Activated T-cell treated with anti-CD3 and anti-CD28 coated beads, Interleukin-2, amount 50 U/mL, for 72 hours (primary cell): ENCODE measurements around the gene ZDHHC14. TPM values are rescaled to one million over a fixed set of nuclear protein-coding genes. Genes with fewer than 3 reads are reported as not detected.
"Not testable (repeated sequence)": the region's sequence is repeated elsewhere in the genome, so short reads cannot be mapped to it uniquely, and the experiment has no call there.

Experiments used
- ATAC-seq, 2 donors: fragments of 150-1000 bp; cut with Tn5 transposase; replicated peaks in 1 of 2; 2 replicates each; pipeline ENCODE4 v1.10.0; 2021; ENCODE audit warnings: moderate library complexity in 2 of 2, mild to moderate bottlenecking in 1 of 2
- DNase-seq, 2 donors: peaks; one replicate each; pipeline ENCODE4 v3.0.0; 2021 to 2022; ENCODE audit warnings: mixed read lengths in 1 of 2
- H3K27ac Mint-ChIP-seq: one replicate; pipeline ENCODE4 v1.8.0; 2022; ENCODE audit warnings: mild to moderate bottlenecking, moderate library complexity, mixed read lengths
- H3K27me3 Mint-ChIP-seq: one replicate; pipeline ENCODE4 v1.8.0; 2022; ENCODE audit warnings: low read depth, mixed read lengths
- H3K36me3 Mint-ChIP-seq, 2 donors: one replicate each; pipeline ENCODE4 v1.8.0; 2022; ENCODE audit warnings: mixed read lengths in 2 of 2, mild to moderate bottlenecking in 1 of 2; ENCODE audit not compliant: insufficient read depth in 2 of 2
- H3K4me1 Mint-ChIP-seq: one replicate; pipeline ENCODE4 v1.8.0; 2022; ENCODE audit warnings: low read depth, mixed read lengths
- H3K4me3 Mint-ChIP-seq, 2 donors: one replicate each; pipeline ENCODE4 v1.8.0; 2022; ENCODE audit warnings: mild to moderate bottlenecking in 2 of 2, mixed read lengths in 2 of 2, moderate library complexity in 2 of 2
- H3K9me3 Mint-ChIP-seq, 2 donors: one replicate each; pipeline ENCODE4 v1.8.0; 2022; ENCODE audit warnings: mixed read lengths in 2 of 2
- total RNA-seq, 2 donors: library from RNA; stranded (reverse); gene quantifications; one replicate each; pipeline ENCODE4 v1.2.3, GENCODE V29; 2022

Gene ZDHHC14
- 10 to 100 TPM; 10.3 to 15.4 TPM for total RNA-seq

DNA sequence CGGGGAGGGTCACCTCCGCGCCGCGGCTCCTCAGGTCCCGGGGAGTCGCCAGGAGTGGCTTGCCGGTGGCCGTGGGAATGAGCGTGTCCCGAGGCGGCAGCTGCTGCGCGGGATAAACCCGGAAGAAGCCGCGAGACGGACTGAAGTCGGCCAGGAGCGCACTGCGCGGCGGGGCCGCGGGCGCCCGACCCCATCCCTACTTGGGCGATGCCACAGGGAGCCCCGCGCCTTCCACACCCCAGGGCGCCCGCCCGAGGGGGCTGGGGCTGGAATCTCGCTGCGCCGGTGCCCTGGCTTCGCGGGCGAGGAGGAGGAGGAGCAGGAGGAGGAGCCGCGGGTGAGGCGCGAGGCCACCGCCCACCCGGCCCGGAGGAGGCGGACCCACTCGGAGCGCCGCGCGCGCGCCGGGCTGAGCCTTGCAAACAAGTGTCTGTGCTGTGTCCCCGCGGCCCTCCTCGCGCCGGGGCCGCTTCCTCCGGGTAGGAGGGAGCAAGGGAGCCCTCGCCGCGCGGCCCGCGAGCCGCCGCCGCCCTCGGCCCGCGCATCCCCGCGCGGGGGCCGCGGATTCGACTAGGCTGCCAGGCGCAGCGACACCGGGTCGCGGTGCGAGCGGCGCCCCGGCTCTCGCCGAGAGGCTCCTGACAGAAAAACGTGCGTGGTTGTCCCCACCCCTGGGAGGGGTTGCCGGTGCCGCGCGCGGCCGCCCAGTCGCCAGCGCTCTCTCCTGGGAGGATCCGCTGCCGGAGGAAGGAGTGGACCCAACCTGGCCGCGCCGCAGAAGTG, at the start of gene ZDHHC14:
ZDHHC14 (plus strand) TSS at position 412 of the 783 bp plus-strand sequence.
- peaks cover 50% of the 10 kb centered on the region for H3K4me1 Mint-ChIP-seq
- ATAC-seq = peak; percentile 78 to 79
- peak; percentile 91 to 93 for DNase-seq
- peak within 1 kb of the TSS; percentile 87 to 89 for H3K4me3 Mint-ChIP-seq
- no peak within 1 kb of the TSS for H3K27ac Mint-ChIP-seq
- no peaks in the 10 kb centered on the region for H3K9me3 Mint-ChIP-seq
- peaks cover 12% of the 10 kb centered on the region for H3K27me3 Mint-ChIP-seq
- H3K36me3 Mint-ChIP-seq = peaks cover 5 to 11% of the 10 kb centered on the region in 2 donors

DNA sequence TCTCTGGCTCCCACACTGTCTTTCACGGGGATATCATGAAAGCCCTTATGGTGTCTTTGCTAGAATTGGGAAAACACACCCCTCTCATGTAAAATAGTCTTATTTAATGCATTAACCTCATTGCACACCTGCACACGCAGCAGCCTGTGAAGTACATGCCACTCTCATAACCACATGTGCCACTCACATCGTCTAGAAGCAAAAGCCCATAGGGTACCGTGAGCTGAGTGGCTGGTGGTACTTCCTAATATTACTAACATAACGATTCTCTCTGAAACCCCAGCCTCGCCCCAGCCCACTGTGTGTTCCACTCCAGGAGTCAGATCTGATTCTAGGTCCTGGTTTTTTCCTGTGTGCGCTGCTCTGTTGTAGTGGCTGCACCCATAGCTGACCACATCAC, 48.2 kb upstream of the ZDHHC14 start:
- Mint-ChIP-seq H3K4me1 (peaks cover 9% of the 10 kb centered on the region), H3K9me3 (no peaks in the 10 kb centered on the region), H3K36me3 (no peaks in the 10 kb centered on the region), H3K4me3 (no peak overlapping the region), H3K27ac (no peak overlapping the region), H3K27me3 (peaks cover 51% of the 10 kb centered on the region)
- ATAC-seq = no peak
- no peak for DNase-seq

DNA sequence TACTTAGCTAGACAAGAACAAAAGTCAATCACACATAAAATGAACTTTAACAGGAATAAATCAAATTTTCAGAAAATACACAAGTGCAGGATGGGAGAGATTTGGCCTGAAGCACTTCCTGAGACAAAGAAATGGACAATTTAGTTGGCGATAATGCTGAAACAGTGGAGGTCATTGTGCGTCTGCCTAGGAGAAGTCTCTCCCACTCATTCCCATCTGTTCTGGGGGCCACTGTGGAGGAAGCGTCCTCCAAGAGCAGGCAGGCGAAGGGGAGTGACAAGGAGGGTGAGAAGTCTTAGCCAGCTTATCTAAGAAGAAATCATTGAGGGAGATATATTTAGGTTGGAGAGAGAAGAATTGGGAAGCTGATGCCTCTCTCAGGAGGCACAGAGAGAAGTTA, 47.5 kb upstream of the ZDHHC14 start:
- ATAC-seq (no peak), DNase-seq (no peak)
- H3K4me1 Mint-ChIP-seq = peaks cover 2% of the 10 kb centered on the region
- H3K9me3 Mint-ChIP-seq = no peaks in the 10 kb centered on the region
- H3K27me3 Mint-ChIP-seq = peaks cover 43% of the 10 kb centered on the region
- no peak overlapping the region for H3K27ac Mint-ChIP-seq
- no peaks in the 10 kb centered on the region for H3K36me3 Mint-ChIP-seq
- no peak overlapping the region for H3K4me3 Mint-ChIP-seq

DNA sequence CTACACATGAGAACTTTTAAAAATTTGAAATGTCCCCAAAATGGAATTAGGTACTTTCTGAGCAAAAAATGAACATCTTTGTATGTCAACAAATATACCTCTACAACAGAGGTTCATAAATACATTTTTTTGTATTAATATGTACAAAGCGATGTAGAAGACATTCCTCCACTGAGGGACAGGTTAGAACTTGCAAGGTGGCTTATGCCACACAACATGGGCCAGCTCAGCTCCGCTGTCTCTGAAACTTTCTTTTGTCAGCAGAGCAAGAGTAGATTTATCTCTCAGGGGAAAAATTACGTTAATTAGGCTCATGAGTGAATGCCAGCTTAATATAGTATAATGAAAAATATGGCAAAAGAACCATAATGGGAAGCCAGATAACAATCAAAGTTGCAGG, 47.0 kb upstream of the ZDHHC14 start:
- no peak overlapping the region for H3K27ac Mint-ChIP-seq
- no peaks in the 10 kb centered on the region for H3K9me3 Mint-ChIP-seq
- H3K27me3 Mint-ChIP-seq = peaks cover 41% of the 10 kb centered on the region
- H3K36me3 Mint-ChIP-seq = no peaks in the 10 kb centered on the region
- no peaks in the 10 kb centered on the region for H3K4me1 Mint-ChIP-seq
- DNase-seq = no peak
- ATAC-seq = no peak
- no peak overlapping the region for H3K4me3 Mint-ChIP-seq

DNA sequence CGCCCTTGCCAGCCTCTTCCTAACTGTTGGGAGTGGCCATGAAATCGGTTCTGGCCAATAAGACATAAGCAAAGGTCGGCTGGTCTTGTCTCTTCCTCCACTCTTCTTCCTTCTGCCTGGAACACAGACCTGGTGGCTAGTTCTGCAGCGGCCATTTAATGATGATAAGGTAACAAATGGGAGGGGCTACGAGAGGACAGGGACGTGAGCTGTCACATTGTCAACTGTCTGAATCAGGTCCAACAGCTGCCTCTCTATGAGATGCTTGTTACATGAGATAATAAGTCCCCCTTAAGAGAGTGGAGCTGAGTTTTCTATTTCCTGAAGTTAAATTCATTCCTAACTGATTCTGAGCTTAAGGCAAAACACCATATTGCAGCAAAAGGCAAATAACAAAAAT, 45.2 kb upstream of the ZDHHC14 start:
- Mint-ChIP-seq H3K4me3 (no peak overlapping the region), H3K36me3 (no peaks in the 10 kb centered on the region), H3K27ac (no peak overlapping the region), H3K4me1 (no peaks in the 10 kb centered on the region), H3K27me3 (peaks cover 42% of the 10 kb centered on the region), H3K9me3 (no peaks in the 10 kb centered on the region)
- ATAC-seq (no peak), DNase-seq (no peak)

DNA sequence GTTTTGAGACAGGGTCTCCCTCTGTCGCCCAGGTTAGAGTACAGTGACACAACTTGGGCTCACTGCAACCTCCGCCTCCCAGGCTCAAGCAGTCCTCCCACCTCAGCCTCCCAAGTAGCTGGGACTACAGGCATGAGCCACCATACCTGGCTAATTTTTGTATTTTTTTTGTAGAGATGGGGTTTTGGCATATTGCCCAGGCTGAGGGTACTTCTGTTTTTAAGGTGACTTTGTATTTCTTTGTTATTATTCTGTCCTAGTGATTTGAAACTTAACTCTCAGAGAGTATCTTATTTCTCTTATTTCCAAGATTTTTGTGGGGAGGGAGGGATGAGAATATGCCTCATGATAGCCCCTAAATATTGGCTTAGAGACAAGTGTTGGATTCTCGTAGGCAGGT, 43.7 kb upstream of the ZDHHC14 start:
- not testable (repeated sequence) for ATAC-seq, H3K4me3 Mint-ChIP-seq, H3K27ac Mint-ChIP-seq

DNA sequence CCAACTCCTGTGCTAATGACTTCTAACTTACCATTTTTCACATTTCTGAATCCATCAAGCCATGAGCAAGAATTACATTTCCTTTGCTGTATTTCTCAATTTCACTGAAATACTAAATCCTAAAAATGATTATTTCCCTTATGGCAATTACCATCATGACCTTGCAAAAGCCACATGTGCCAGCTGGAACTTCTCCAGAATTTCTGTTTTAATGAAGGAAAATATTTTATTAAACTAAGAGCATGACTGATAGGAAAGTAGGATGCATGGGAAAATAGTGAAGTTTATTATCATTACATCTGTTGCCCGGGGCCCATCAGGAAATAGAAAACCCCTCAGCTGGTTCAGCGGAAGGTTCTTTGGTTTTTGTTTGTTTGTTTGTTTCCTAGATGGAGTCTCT, 43.2 kb upstream of the ZDHHC14 start:
- no peak for ATAC-seq
- peaks cover 54% of the 10 kb centered on the region for H3K27me3 Mint-ChIP-seq
- H3K9me3 Mint-ChIP-seq = no peaks in the 10 kb centered on the region
- no peaks in the 10 kb centered on the region for H3K4me1 Mint-ChIP-seq
- H3K27ac Mint-ChIP-seq = no peak overlapping the region
- H3K4me3 Mint-ChIP-seq = no peak overlapping the region
- no peaks in the 10 kb centered on the region for H3K36me3 Mint-ChIP-seq
- no peak for DNase-seq

More for the DNA sequence above, 43.7 kb upstream of the ZDHHC14 start:
- not testable (repeated sequence) for H3K36me3 Mint-ChIP-seq, H3K4me1 Mint-ChIP-seq, DNase-seq, H3K9me3 Mint-ChIP-seq
- H3K27me3 Mint-ChIP-seq = peaks cover 54% of the 10 kb centered on the region

DNA sequence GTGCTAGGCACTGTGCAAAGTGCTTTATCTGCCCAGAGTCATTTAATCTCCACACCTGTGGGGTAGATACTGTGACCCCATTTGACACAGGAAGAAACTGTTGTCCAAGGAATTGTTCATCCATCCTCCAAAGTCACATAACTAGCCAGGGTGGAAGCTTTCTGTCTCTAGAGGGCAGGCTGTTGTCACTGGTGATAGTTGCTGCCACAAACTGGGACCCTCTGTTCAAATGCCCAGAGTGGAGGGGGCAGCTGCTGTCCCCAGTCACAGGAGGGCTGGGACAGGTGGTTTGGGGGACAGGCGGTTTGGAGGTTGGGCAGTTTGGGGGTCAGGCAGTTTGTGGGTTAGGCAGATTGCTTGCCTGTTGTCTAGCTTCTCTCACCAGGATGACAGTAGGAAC, 41.6 kb upstream of the ZDHHC14 start:
- Mint-ChIP-seq H3K36me3 (no peaks in the 10 kb centered on the region), H3K4me3 (no peak overlapping the region), H3K27ac (no peak overlapping the region), H3K4me1 (no peaks in the 10 kb centered on the region), H3K9me3 (no peaks in the 10 kb centered on the region), H3K27me3 (peaks cover 56% of the 10 kb centered on the region)
- no peak for ATAC-seq
- DNase-seq = no peak

DNA sequence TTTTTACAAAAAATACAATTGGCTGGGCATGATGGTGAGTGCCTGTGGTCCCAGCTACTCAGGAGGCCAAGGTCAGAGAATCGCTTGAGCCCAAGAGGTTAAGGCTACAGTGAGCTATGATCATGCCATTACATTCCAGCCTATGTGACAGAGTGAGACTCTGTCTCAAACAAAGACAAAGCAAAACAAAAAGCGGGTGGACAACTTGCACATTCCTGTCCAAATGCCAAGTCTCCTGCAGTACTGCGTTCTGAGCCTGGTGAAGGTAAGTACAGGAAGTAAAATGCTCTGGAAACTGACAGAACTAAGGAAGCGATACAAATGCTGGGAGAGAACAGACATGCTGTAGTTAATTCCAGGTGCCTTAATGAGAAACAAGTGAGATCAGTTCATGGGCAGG, 37.3 kb upstream of the ZDHHC14 start:
- Mint-ChIP-seq H3K4me3 (no peak overlapping the region), H3K4me1 (no peaks in the 10 kb centered on the region), H3K27ac (no peak overlapping the region), H3K27me3 (peaks cover 79% of the 10 kb centered on the region), H3K9me3 (peaks cover 1 to 2% of the 10 kb centered on the region in 2 donors), H3K36me3 (peaks cover 0 to 2% of the 10 kb centered on the region in 2 donors)
- DNase-seq (no peak), ATAC-seq (no peak)

DNA sequence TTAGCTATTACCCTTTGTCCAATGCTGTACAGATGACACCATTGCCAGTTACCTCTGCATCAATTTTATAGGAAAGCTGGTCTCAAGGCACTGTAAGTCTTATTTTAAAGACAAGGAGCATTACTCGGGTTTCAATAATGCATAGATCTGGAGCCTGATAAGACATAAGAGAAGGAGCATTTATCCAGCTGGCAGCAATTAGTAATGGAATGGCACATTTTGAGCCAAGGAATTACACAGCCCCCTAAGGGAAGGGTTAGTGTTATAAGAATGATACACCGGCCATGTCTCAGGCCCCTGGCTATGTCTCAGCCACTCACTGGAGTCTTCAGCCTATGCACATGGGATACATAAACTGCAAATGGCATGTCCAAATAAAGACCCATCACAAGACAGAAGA, 34.6 kb upstream of the ZDHHC14 start:
- Mint-ChIP-seq H3K4me3 (no peak overlapping the region), H3K9me3 (peaks cover 1 to 2% of the 10 kb centered on the region in 2 donors), H3K36me3 (peaks cover 0 to 2% of the 10 kb centered on the region in 2 donors), H3K27ac (no peak overlapping the region), H3K27me3 (peaks cover 69% of the 10 kb centered on the region), H3K4me1 (no peaks in the 10 kb centered on the region)
- DNase-seq (no peak), ATAC-seq (no peak)

DNA sequence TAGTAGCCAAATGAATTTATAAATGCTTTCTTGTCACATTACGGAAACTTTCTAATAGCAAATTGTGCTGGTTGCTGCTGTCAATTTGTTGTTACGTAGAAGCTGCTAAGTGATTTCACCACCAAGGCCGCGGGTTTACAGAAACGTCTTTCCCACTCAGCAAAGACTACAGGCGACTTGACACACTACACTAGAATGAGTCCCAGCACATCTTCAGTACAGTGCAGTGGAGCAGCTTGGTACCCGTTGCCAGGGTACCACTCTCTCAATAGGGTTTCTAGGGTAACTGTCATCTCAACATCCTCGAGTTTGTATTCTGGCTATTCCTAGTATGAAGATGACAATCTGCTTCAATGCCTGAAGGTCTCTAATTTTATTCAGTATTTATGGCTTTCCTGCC, 22.7 kb upstream of the ZDHHC14 start:
- no peaks in the 10 kb centered on the region for H3K9me3 Mint-ChIP-seq
- H3K4me3 Mint-ChIP-seq = no peak overlapping the region
- H3K27ac Mint-ChIP-seq = no peak overlapping the region
- no peaks in the 10 kb centered on the region for H3K36me3 Mint-ChIP-seq
- ATAC-seq (no peak), DNase-seq (no peak)
- peaks cover 48% of the 10 kb centered on the region for H3K27me3 Mint-ChIP-seq
- no peaks in the 10 kb centered on the region for H3K4me1 Mint-ChIP-seq

DNA sequence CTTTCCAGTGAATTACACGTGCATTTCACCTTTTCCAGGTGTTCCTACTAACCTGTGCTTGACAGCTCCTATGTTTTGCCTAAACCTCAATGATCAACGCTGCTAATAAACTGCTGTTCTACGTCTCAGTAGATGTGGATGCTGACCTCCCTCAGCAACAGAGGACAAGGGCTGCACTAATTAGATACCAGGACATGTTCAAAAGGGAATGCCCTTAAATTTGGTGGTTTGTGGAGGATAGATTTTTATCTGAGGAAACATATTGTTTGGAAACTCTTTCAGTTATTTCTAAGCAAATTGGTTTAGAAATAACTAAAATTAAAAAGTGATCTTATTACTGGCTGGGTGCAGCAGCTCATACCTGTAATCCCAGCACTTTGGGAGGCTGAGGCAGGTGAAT, 19.1 kb upstream of the ZDHHC14 start:
- Mint-ChIP-seq H3K27me3 (peaks cover 54% of the 10 kb centered on the region), H3K4me3 (no peak overlapping the region)
- DNase-seq = no peak

DNA sequence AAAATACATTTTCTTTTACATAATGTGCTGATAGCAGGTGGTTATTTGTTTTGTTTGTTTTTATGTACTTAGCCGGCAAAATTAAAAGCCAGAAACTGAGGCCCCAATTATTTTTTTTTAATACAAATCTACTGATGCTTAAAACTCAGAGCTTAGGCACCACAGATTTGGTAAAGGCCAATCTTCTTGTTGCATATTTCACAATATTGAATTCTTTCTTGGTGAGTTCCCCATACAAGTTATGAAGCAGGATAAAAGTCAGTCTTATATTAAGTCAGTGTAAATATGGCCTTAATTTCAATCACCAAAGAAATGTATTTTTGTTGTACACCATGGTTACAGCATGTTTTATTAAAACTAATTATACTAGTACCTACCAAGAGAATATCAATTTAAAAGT, 16.3 kb upstream of the ZDHHC14 start:
- Mint-ChIP-seq H3K27me3 (peaks cover 62% of the 10 kb centered on the region), H3K4me3 (no peak overlapping the region), H3K9me3 (no peaks in the 10 kb centered on the region), H3K36me3 (no peaks in the 10 kb centered on the region), H3K27ac (no peak overlapping the region), H3K4me1 (peaks cover 20% of the 10 kb centered on the region)
- DNase-seq (no peak), ATAC-seq (no peak)

More for the DNA sequence above, 19.1 kb upstream of the ZDHHC14 start:
- Mint-ChIP-seq H3K36me3 (no peaks in the 10 kb centered on the region), H3K4me1 (no peaks in the 10 kb centered on the region), H3K27ac (no peak overlapping the region), H3K9me3 (no peaks in the 10 kb centered on the region)
- ATAC-seq = no peak

DNA sequence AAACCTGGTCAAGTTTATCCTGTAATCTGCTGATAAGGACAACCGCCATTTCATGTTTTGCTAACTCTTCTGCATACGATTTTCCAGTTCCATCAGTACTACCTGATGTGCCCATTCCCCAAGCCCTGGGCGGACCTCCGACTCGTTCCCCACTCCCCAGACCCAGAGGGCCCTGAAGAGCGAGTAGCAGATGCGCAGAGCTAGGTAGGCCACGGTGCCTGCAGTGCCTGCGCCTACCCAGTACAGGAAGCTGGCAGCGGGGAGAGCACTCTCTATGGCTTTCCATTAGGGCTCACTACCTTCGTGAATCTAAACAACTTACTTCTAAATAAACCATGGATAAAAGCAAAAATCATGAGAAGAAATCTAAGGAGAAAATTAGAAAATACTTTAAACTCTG, 14.3 kb upstream of the ZDHHC14 start:
- Mint-ChIP-seq H3K27me3 (peaks cover 68% of the 10 kb centered on the region), H3K36me3 (no peaks in the 10 kb centered on the region), H3K27ac (no peak overlapping the region), H3K9me3 (no peaks in the 10 kb centered on the region), H3K4me3 (no peak overlapping the region), H3K4me1 (peaks cover 24% of the 10 kb centered on the region)
- DNase-seq (no peak), ATAC-seq (no peak)
